ENCODE measurements around the gene FGR. TPM values are rescaled to one million over a fixed set of nuclear protein-coding genes. Genes with fewer than 3 reads are reported as not detected.

FGR gene
- total RNA-seq, 1 donor from 2014 or later: 3.5 TPM

GRCh38 chr1:27668121-27668807, 33.3 kb upstream of the FGR start:
- H3K4me1 ChIP-seq: peaks cover 57% of the 10 kb centered on the region
- no peaks in the 10 kb centered on the region for H3K27me3 ChIP-seq (ENCODE audit: low read depth)
- intact Hi-C loops (cut with micrococcal nuclease): no loop called here
- DNase-seq: no peak
- H3K9me3 ChIP-seq (replicated peaks): no peaks in the 10 kb centered on the region
- no peak for TF ChIP-seq CTCF (IDR thresholded peaks at IDR 0.05; ENCODE audit: borderline replicate concordance)
- peaks cover 19% of the 10 kb centered on the region for H3K36me3 ChIP-seq
- H3K27ac ChIP-seq (replicated peaks): no peak overlapping the region
- H3K4me3 ChIP-seq: no peak overlapping the region

- H3K27ac ChIP-seq (replicated peaks): no peak overlapping the region
Measured at GRCh38 chr1:27666791-27667254, 31.8 kb upstream of the FGR start.

GRCh38 chr1:27666294-27666693, 31.3 kb upstream of the FGR start:
- intact Hi-C loops (cut with micrococcal nuclease): no loop called here
- no peak for DNase-seq
- H3K36me3 ChIP-seq: peaks cover 19% of the 10 kb centered on the region
- H3K4me3 ChIP-seq: no peak overlapping the region
- TF ChIP-seq CTCF (IDR thresholded peaks at IDR 0.05; ENCODE audit: borderline replicate concordance): no peak
- H3K27ac ChIP-seq (replicated peaks): no peak overlapping the region
- peaks cover 60% of the 10 kb centered on the region for H3K4me1 ChIP-seq
- no peaks in the 10 kb centered on the region for H3K9me3 ChIP-seq (replicated peaks)
- H3K27me3 ChIP-seq (ENCODE audit: low read depth): no peaks in the 10 kb centered on the region

More at GRCh38 chr1:27666791-27667254, 31.8 kb upstream of the FGR start:
- no peak for DNase-seq
- peaks cover 19% of the 10 kb centered on the region for H3K36me3 ChIP-seq
- TF ChIP-seq CTCF (IDR thresholded peaks at IDR 0.05; ENCODE audit: borderline replicate concordance): no peak
- H3K27me3 ChIP-seq (ENCODE audit: low read depth): no peaks in the 10 kb centered on the region
- intact Hi-C loops (cut with micrococcal nuclease): no loop called here
- peaks cover 60% of the 10 kb centered on the region for H3K4me1 ChIP-seq
- H3K9me3 ChIP-seq (replicated peaks): no peaks in the 10 kb centered on the region
- H3K4me3 ChIP-seq: no peak overlapping the region

- no peak for TF ChIP-seq CTCF (IDR thresholded peaks at IDR 0.05; ENCODE audit: borderline replicate concordance)
- peaks cover 19% of the 10 kb centered on the region for H3K36me3 ChIP-seq
- peaks cover 60% of the 10 kb centered on the region for H3K4me1 ChIP-seq
- H3K9me3 ChIP-seq (replicated peaks): no peaks in the 10 kb centered on the region
- no peak overlapping the region for H3K4me3 ChIP-seq
- H3K27me3 ChIP-seq (ENCODE audit: low read depth): no peaks in the 10 kb centered on the region
- intact Hi-C loops (cut with micrococcal nuclease): no loop called here
- no peak overlapping the region for H3K27ac ChIP-seq (replicated peaks)
- no peak for DNase-seq
Measured at GRCh38 chr1:27665016-27665651, 30.1 kb upstream of the FGR start.

GRCh38 chr1:27664291-27664690, 29.3 kb upstream of the FGR start:
- no peak for TF ChIP-seq CTCF (IDR thresholded peaks at IDR 0.05; ENCODE audit: borderline replicate concordance)
- no peak for DNase-seq
- intact Hi-C loops (cut with micrococcal nuclease): no loop called here
- H3K36me3 ChIP-seq: peaks cover 19% of the 10 kb centered on the region
- H3K27ac ChIP-seq (replicated peaks): peak overlapping the region; percentile 27
- H3K4me3 ChIP-seq: no peak overlapping the region
- no peaks in the 10 kb centered on the region for H3K27me3 ChIP-seq (ENCODE audit: low read depth)
- H3K9me3 ChIP-seq (replicated peaks): no peaks in the 10 kb centered on the region
- H3K4me1 ChIP-seq: peaks cover 59% of the 10 kb centered on the region
